B cell (primary cell): ENCODE results near the gene DNASE1. TPM values are rescaled to one million over a fixed set of nuclear protein-coding genes. Genes with fewer than 3 reads are reported as not detected.
A peak's percentile ranks its signal among the peaks of the same experiment; 100 is the strongest.

Source experiments
- ATAC-seq: fragments of 200-7000 bp; cut with Tn5 transposase; one replicate; pipeline ENCODE4 v1.10.0; 2021; ENCODE audit warnings: low read depth, mild to moderate bottlenecking, moderate number of reproducible peaks, moderate library complexity
- CTCF ChIA-PET: fragments of 350-600 bp; sonication (Branson Sonifier 250); formaldehyde crosslinking; loops from one replicate; lab custom pipeline; 2021; ENCODE audit warnings: antibody characterized with exemption, inconsistent platforms; lab: Charles Lee
- POLR2A ChIA-PET: fragments of 350-600 bp; sonication (Branson Sonifier 250); formaldehyde crosslinking; loops from one replicate; lab custom pipeline; 2021; ENCODE audit warnings: antibody characterized with exemption; lab: Charles Lee
- DNase-seq: peaks from one replicate; pipeline ENCODE4 v3.0.0; 2013
- H2AFZ ChIP-seq: 2 replicates; pipeline ENCODE4 v1.6.1; 2012; ENCODE audit warnings: mild to moderate bottlenecking, low read depth, low read length; ENCODE audit not compliant: insufficient read depth, poor library complexity, severe bottlenecking
- H3K27ac ChIP-seq, 2 donors: 1 replicate in 1 of 2; 2 replicates in 1 of 2; pipeline ENCODE4 v1.5.1; 2012 to 2013; ENCODE audit warnings: low read length in 2 of 2, mild to moderate bottlenecking in 2 of 2, moderate library complexity in 1 of 2
- H3K27me3 ChIP-seq, 4 experiments: fragments of 200-600 bp in 1 of 4; sonication (generic) in 1 of 4; replicated peaks in 1 of 4; 1 replicate in 2 of 4; 2 replicates in 2 of 4; pipeline versions ENCODE4 v1.6.1 to v1.7.0; 2013 to 2016; ENCODE audit warnings: low read length in 3 of 4, mild to moderate bottlenecking in 2 of 4, mixed read lengths in 1 of 4, moderate library complexity in 1 of 4; ENCODE audit not compliant: insufficient read depth in 4 of 4, control insufficient read depth in 3 of 4; ENCODE audit errors: control extremely low read depth in 1 of 4
- H3K36me3 ChIP-seq, 2 experiments: replicated peaks in 1 of 2; 1 replicate in 1 of 2; 2 replicates in 1 of 2; pipeline versions ENCODE4 v1.6.1 to v1.7.1; 2013; ENCODE audit warnings: low read length in 1 of 2; ENCODE audit not compliant: insufficient read depth in 2 of 2, control insufficient read depth in 1 of 2; ENCODE audit errors: control extremely low read depth in 1 of 2, extremely low read depth in 1 of 2
- H3K4me1 ChIP-seq, 2 donors: fragments of 200-600 bp in 1 of 2; sonication (generic) in 1 of 2; 1 replicate in 1 of 2; 2 replicates in 1 of 2; pipeline versions ENCODE4 v1.5.1 to v1.6.1; 2013 to 2017; ENCODE audit warnings: low read length in 2 of 2; ENCODE audit not compliant: control insufficient read depth in 2 of 2, insufficient read depth in 2 of 2
- H3K4me2 ChIP-seq: replicated peaks from 2 replicates; pipeline ENCODE3; 2012; ENCODE audit warnings: mild to moderate bottlenecking, low read depth, low read length; ENCODE audit not compliant: poor library complexity, severe bottlenecking
- H3K4me3 ChIP-seq, 5 experiments: fragments of 200-600 bp in 1 of 5; sonication (generic) in 1 of 5; 1 replicate in 3 of 5; 2 replicates in 2 of 5; pipeline versions ENCODE4 v1.5.1 to v1.7.0; 2011 to 2016; ENCODE audit warnings: low read length in 4 of 5, mild to moderate bottlenecking in 4 of 5, low read depth in 2 of 5, control low read depth in 1 of 5, moderate library complexity in 1 of 5; ENCODE audit not compliant: insufficient read depth in 1 of 5; ENCODE audit errors: control extremely low read depth in 1 of 5, extremely low read depth in 1 of 5
- H3K79me2 ChIP-seq: fragments of 200-600 bp; sonication (generic); one replicate; pipeline ENCODE4 v1.6.0; 2016; ENCODE audit warnings: low read length; ENCODE audit not compliant: control insufficient read depth, insufficient read depth
- H3K9ac ChIP-seq: fragments of 200-600 bp; sonication (generic); 2 replicates; pipeline ENCODE4 v1.6.1; 2017; ENCODE audit warnings: mild to moderate bottlenecking, low read length, moderate library complexity
- H3K9me3 ChIP-seq, 3 donors: one replicate each; pipeline versions ENCODE4 v1.6.1 to v1.7.1; 2013; ENCODE audit warnings: low read length in 2 of 3; ENCODE audit not compliant: control insufficient read depth in 2 of 3, insufficient read depth in 1 of 3; ENCODE audit errors: control extremely low read depth in 1 of 3
- H4K20me1 ChIP-seq: 2 replicates; pipeline ENCODE4 v1.6.0; 2012; ENCODE audit warnings: mild to moderate bottlenecking, low read length; ENCODE audit not compliant: insufficient read depth, control insufficient read depth, poor library complexity, severe bottlenecking
- H3K27ac Mint-ChIP-seq: one replicate; pipeline ENCODE4 v1.8.0; 2021; ENCODE audit warnings: mixed read lengths
- H3K27me3 Mint-ChIP-seq: one replicate; pipeline ENCODE4 v1.8.0; 2021; ENCODE audit warnings: mixed read lengths
- H3K4me1 Mint-ChIP-seq: one replicate; pipeline ENCODE4 v1.8.0; 2021; ENCODE audit warnings: mixed read lengths
- H3K4me3 Mint-ChIP-seq: one replicate; pipeline ENCODE4 v1.8.0; 2021; ENCODE audit warnings: mixed read lengths
- H3K9me3 Mint-ChIP-seq: one replicate; pipeline ENCODE4 v1.8.0; 2022; ENCODE audit warnings: mixed read lengths; ENCODE audit not compliant: insufficient read depth
- CTCF ChIP-seq: fragments of 200-600 bp; IDR thresholded peaks from one replicate; pipeline ENCODE4 v1.8.0; 2022; ENCODE audit warnings: antibody characterized with exemption, mild to moderate bottlenecking
- EZH2 ChIP-seq: IDR thresholded peaks from 2 replicates; pipeline ENCODE4 v1.6.1; 2012; ENCODE audit warnings: borderline replicate concordance, low read depth, mild to moderate bottlenecking, moderate library complexity, low read length; ENCODE audit not compliant: insufficient read depth, poor library complexity, severe bottlenecking
- WGBS: methylation state at CpG from one replicate; pipeline ENCODE4 v1.1.5; 2013; ENCODE audit warnings: missing lambda C conversion rate; ENCODE audit not compliant: insufficient coverage; 5-methylcytosine and 5-hydroxymethylcytosine counted together
- intact Hi-C: fragments of 100-400 bp; cut with micrococcal nuclease; formaldehyde crosslinking; loops from one replicate; pipeline ENCODE4 v1.10.0; 2022
- polyA plus RNA-seq: library from polyadenylated mRNA; depleted of rRNA; stranded (reverse); fragments of >200 nt; gene quantifications from 2 replicates; pipeline ENCODE4 v1.2.3, GENCODE V29; 2012
- total RNA-seq, 2 donors: library from RNA; stranded (reverse); fragments of 120-200 nt in 1 of 2; gene quantifications; 1 replicate in 1 of 2; 2 replicates in 1 of 2; pipeline versions ENCODE4 v1.2.3 to v1.2.4, GENCODE V29; 2013 to 2022

The DNASE1 gene
- total and polyA plus RNA-seq, 2 donors (not counting 1 experiment from before 2014, with no cell fraction given), result 53.3 to 53.7 TPM

- peaks cover 91% of the 10 kb centered on the region for H3K79me2 ChIP-seq
- peak overlapping the region; percentile 12 for H3K9ac ChIP-seq
- H3K9me3 Mint-ChIP-seq, result no peaks in the 10 kb centered on the region
- no peak for TF ChIP-seq EZH2
- TF ChIP-seq CTCF, result no peak
- peak overlapping the region; percentile 67 to 74 for H3K27ac ChIP-seq
- no peaks in the 10 kb centered on the region for H3K9me3 ChIP-seq
- H3K36me3 ChIP-seq, result peaks cover 0 to 22% of the 10 kb centered on the region in 2 experiments
- H3K4me3 ChIP-seq, result no peak overlapping the region
- H3K4me3 Mint-ChIP-seq, result peak overlapping the region; percentile 21
- no peaks in the 10 kb centered on the region for H3K27me3 Mint-ChIP-seq
- peak overlapping the region; percentile 69 for H2AFZ ChIP-seq
- no peaks in the 10 kb centered on the region for H3K27me3 ChIP-seq
- H3K27ac Mint-ChIP-seq, result peak overlapping the region; percentile 86
- intact Hi-C loops, result no loop called here
- no CpG with 5 or more reads among the region's 3 CpGs for WGBS
- ChIA-PET POLR2A (interaction anchor here (0.7 kb wide), 1 partner anchor 75 kb away, joined by 3 read pairs; no protein-coding TSS in a partner anchor), CTCF (interaction anchor here (0.7 to 1.2 kb wide), 4 partner anchors 11 to 89 kb away, joined by 3 to 4 read pairs (median 4); no protein-coding TSS in a partner anchor)
- ATAC-seq, result peak; percentile 47
- peaks cover 24% of the 10 kb centered on the region for H3K4me1 Mint-ChIP-seq
- H3K4me2 ChIP-seq, result peak overlapping the region; percentile 32
- peaks cover 13 to 27% of the 10 kb centered on the region in 2 donors for H3K4me1 ChIP-seq
- no peaks in the 10 kb centered on the region for H4K20me1 ChIP-seq
- peak; percentile 53 for DNase-seq
Measured at GRCh38 chr16:3637371-3637923, 17.0 kb upstream of the DNASE1 start.

- no peak overlapping the region for H3K9ac ChIP-seq
- no peaks in the 10 kb centered on the region for H3K9me3 ChIP-seq
- H3K79me2 ChIP-seq, result peaks cover 75% of the 10 kb centered on the region
- Mint-ChIP-seq H3K9me3 (no peaks in the 10 kb centered on the region), H3K27ac (no peak overlapping the region), H3K4me1 (peaks cover 24% of the 10 kb centered on the region), H3K4me3 (no peak overlapping the region), H3K27me3 (no peaks in the 10 kb centered on the region)
- H2AFZ ChIP-seq, result no peak overlapping the region
- TF ChIP-seq CTCF (no peak), EZH2 (no peak)
- CTCF ChIA-PET, result no interaction called here
- DNase-seq (no peak), ATAC-seq (no peak)
- H3K4me3 ChIP-seq, result no peak overlapping the region
- POLR2A ChIA-PET, result no interaction called here
- H3K27ac ChIP-seq, result no peak overlapping the region
- intact Hi-C loops, result no loop called here
- H3K4me1 ChIP-seq, result peaks cover 13 to 27% of the 10 kb centered on the region in 2 donors
- over 99% methylated on average over 9 of the region's 13 CpGs for WGBS
- no peaks in the 10 kb centered on the region for H3K27me3 ChIP-seq
- no peak overlapping the region for H3K4me2 ChIP-seq
- H3K36me3 ChIP-seq, result peaks cover 0 to 33% of the 10 kb centered on the region in 2 experiments
- H4K20me1 ChIP-seq, result no peaks in the 10 kb centered on the region
Measured at GRCh38 chr16:3638916-3639644, 15.4 kb upstream of the DNASE1 start.
